Kidney epithelial cell (primary cell): ENCODE measurements around the gene TWIST2. TPM values are rescaled to one million over a fixed set of nuclear protein-coding genes. Genes with fewer than 3 reads are reported as not detected.

Source experiments
- DNase-seq: peaks from one replicate; pipeline ENCODE4 v3.0.0-alpha.2; 2010; ENCODE audit warnings: low read depth
- H3K27me3 ChIP-seq: 2 replicates; pipeline ENCODE4 v1.6.0; 2011; ENCODE audit warnings: low read length; ENCODE audit not compliant: control insufficient read depth, insufficient read depth
- H3K36me3 ChIP-seq: 2 replicates; pipeline ENCODE4 v1.5.1; 2011; ENCODE audit warnings: low read length; ENCODE audit not compliant: control insufficient read depth, insufficient read depth
- H3K4me3 ChIP-seq: 2 replicates; pipeline ENCODE4 v1.5.1; 2011; ENCODE audit warnings: low read depth, mild to moderate bottlenecking, control low read depth, low read length
- CTCF ChIP-seq: IDR thresholded peaks from 2 replicates; pipeline ENCODE4 v1.5.1; 2011; ENCODE audit warnings: mild to moderate bottlenecking, moderate library complexity, low read length, control low read depth, inconsistent platforms; ENCODE audit not compliant: insufficient read depth, poor library complexity, severe bottlenecking
- total RNA-seq: library from RNA; depleted of rRNA; stranded (reverse); fragments of >200 nt; gene quantifications from 2 replicates; pipeline ENCODE4 v1.2.3, GENCODE V29; 2015

Gene TWIST2
- total RNA-seq, 1 donor from 2014 or later: 1.8 TPM

DNA sequence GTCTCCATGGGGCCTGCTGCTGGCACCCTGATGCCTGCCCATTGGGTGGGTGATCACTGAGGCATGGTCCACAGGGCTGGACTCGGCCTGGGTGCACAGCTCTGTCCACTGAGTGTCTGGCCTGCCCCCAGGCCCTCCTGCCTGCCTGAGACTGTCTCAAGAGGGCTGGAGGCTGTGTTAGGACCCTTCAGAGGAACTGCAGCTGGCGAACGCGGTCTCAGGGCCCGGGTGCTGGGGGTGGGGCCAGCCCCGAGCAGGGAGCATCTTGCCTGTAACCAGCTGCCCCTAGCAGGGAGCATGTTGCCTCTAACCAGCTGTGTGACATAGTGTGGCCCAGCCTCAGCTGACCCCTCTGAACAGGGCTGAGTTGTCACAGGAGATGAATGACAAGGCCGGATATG lies 50.0 kb downstream of the TWIST2 start:
- Histone ChIP-seq H3K36me3 (no peaks in the 10 kb centered on the region), H3K4me3 (no peak overlapping the region), H3K27me3 (no peaks in the 10 kb centered on the region)
- no peak for TF ChIP-seq CTCF
- no peak for DNase-seq

- Histone ChIP-seq H3K36me3 (no peaks in the 10 kb centered on the region), H3K4me3 (no peak overlapping the region), H3K27me3 (no peaks in the 10 kb centered on the region)
- no peak for TF ChIP-seq CTCF
- no peak for DNase-seq
Observed at GRCh38 chr2:238898534-238899281, 50.8 kb downstream of the TWIST2 start.

DNA sequence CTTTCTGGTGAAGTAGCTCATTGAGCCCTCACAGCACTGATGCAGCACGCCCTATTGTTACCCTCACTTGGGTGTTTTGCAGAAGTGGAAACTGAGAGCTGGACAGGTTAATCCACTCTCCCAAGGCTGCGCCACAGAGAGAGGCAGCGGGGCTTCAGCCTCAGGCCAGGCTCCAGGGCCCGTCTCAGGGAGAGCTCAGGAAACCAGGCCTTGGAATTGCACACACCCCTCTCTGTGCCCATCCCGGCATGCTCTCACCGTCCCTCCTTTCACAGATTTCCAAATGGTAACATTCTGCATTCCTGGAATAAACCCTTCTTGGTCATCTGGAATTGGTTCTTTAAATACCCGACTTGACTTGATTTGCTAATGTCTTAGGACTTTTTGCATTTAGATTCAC lies 51.5 kb downstream of the TWIST2 start:
- Histone ChIP-seq H3K27me3 (no peaks in the 10 kb centered on the region), H3K4me3 (no peak overlapping the region), H3K36me3 (no peaks in the 10 kb centered on the region)
- DNase-seq: no peak
- TF ChIP-seq CTCF: no peak

GRCh38 chr2:238900511-238900910 lies 52.6 kb downstream of the TWIST2 start:
- no peak for DNase-seq
- H3K36me3 ChIP-seq: no peaks in the 10 kb centered on the region
- TF ChIP-seq CTCF: no peak
- H3K4me3 ChIP-seq: no peak overlapping the region
- H3K27me3 ChIP-seq: no peaks in the 10 kb centered on the region

DNA sequence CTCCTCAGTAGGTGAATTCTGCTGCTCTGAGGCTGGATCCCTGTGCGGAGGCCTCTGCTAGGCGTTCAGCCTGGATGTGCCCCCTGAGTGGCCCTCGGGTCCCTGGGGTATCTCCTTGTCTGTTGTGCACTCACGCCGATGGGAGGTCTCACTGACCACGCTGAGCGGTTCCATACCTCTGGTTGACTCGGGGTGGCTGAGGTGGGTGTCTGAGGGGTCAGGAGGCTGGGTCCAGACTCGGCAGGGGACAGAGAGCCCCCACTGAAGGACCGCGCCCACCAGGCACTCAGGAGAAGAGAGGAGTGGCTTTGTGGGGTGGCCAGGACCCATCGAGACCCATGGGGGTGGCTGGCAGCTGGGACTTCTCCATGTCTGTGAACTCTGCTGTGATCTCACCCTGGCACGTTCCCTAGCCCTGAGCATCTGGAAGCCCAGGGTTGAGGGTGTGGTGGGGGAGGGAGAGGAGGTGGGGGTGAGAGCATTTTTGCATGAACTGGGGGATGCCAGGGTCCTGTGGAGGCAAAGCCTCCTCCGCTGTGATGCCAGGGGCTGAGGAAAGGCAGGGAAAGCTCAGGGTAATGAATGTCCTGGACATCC lies 53.7 kb downstream of the TWIST2 start:
- no peaks in the 10 kb centered on the region for H3K36me3 ChIP-seq
- no peak for DNase-seq
- no peaks in the 10 kb centered on the region for H3K27me3 ChIP-seq
- no peak overlapping the region for H3K4me3 ChIP-seq
- TF ChIP-seq CTCF: no peak
